ENCODE results near the gene MRPL57.
A peak's percentile ranks its signal among the peaks of the same experiment; 100 is the strongest.
"Not testable (repeated sequence)": the region's sequence is repeated elsewhere in the genome, so short reads cannot be mapped to it uniquely, and the experiment has no call there.

Gene MRPL57

GRCh38 chr13:21176215-21176981 lies at the start of gene MRPL57, which contains the start of gene SKA3:
Gene MRPL57, plus strand, starts transcription at chr13:21176658. Its CDS starts 259 bp downstream, at chr13:21176917.
Gene SKA3, minus strand, starts transcription at chr13:21176552. Its CDS starts 75 bp downstream, at chr13:21176477.
- DNase-seq = peak; percentile 89 to 93 (median 92)

GRCh38 chr13:21130116-21130515 lies 46.3 kb upstream of the MRPL57 start:
- DNase-seq = no peak

DNA sequence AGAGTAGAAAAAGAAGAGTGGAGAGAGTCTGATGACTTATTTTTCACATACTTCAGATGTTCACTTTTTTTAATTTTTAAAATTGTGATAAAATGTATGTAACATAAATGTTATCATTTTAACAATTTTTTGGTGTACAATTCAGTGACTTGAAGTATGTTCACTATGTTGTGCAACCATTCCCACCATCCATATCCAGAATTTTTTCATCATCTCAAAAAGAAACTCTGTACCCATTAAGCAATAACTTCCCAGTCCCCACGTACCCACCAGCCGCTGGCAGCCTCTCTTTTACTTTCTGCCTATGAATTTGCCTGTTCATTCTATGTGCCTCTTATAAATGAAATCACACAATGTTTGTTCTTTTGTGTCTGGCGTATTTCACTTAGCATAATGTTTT lies 43.4 kb upstream of the MRPL57 start:
- no peak for DNase-seq

DNA sequence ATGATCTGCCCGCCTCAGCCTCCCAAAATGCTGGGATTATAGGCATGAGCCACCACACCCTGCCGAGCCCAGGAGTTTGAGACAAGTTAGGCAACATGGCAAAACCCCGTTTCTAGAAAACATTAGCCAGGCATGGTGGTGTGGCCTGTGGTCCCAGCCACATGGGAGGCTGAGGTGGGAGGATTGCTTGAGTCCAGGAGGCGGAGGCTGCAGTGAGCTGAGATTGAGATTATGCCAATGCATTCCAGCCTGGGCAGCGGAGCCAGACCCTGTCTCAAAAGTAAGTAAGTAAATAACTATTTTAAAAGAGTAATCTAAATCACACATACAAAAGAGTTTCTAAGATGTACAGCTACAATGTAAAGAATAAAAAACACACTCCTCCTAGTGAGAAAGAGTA lies 42.0 kb upstream of the MRPL57 start:
- DNase-seq = no peak

DNA sequence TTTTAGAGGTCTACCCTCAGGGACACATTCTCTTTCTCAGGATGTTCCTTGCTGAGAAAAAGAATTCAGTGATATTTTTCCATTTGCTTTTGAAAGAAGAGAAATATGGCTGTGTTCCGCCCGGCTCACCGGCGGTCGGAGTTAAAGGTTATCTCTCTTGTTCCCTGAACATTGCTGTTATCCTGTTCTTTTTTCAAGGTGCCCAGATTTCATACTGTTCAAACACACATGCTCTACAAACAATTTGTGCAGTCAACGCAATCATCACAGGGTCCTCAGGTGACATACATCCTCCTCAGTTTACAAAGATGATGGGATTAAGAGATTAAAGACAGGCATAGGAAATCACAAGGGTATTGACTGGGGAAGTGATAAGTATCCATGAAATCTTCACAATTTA lies 40.6 kb upstream of the MRPL57 start:
- not testable (repeated sequence) for DNase-seq

DNA sequence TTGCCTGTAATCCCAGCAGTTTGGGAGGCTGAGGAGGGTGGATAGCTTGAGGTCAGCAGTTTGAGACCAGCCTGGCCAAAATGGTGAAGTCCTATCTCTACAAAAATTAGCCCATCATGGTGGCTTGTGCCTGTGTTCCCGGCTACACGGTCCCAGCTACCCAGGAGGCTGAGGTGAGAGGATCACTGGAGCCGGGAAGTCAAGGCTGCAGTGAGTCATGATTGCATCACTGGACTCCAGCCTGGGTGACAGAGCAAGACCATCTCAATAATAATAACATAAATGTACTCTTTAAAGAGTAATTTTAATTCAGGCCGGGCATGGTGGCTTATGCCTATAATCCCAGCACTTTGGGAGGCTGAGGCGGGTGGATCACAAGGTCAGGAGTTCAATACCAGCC lies 38.8 kb upstream of the MRPL57 start:
- no peak for DNase-seq

- DNase-seq = no peak
Observed at GRCh38 chr13:21138561-21138960, 37.9 kb upstream of the MRPL57 start.

DNA sequence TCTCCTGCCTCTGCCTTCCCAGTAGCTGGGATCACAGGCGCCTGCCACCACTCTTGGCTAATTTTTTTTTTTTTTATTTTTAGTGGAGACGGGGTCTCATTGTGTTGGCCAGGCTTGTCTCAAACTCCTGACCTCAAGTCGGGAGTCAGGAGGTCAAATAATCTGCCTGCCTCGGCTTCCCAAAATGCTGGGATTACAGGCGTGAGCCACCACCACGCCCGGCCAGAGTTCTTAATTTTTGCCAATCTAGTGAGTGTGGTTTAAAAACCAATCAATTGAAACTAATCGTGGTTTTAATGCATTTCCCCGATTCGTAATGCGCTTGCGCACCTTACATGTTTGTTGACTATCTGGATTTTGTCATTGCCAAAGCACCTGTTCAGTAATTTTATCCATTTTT lies 37.1 kb upstream of the MRPL57 start:
- no peak for DNase-seq

- no peak for DNase-seq
Observed at GRCh38 chr13:21142766-21143165, 33.7 kb upstream of the MRPL57 start.

DNA sequence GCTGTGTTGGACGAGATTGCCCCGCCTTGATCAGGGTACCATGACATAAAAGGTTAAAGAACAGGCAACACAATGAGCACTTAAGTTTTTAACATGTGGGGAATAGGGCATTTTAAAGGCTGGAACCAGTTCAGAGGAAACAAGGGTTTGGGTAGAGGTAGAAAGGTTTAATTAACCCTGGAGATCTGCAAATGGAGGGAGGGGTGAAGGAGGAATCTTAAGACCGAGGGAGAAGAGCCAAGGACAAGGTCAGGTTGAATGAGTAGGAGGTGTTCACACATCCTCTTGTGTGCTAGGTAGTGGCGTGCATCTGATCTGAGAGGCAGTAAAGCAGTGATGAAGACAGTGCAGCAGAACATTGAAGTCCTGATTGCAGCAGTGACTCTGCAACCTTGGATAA lies 28.6 kb upstream of the MRPL57 start:
- DNase-seq = no peak

DNA sequence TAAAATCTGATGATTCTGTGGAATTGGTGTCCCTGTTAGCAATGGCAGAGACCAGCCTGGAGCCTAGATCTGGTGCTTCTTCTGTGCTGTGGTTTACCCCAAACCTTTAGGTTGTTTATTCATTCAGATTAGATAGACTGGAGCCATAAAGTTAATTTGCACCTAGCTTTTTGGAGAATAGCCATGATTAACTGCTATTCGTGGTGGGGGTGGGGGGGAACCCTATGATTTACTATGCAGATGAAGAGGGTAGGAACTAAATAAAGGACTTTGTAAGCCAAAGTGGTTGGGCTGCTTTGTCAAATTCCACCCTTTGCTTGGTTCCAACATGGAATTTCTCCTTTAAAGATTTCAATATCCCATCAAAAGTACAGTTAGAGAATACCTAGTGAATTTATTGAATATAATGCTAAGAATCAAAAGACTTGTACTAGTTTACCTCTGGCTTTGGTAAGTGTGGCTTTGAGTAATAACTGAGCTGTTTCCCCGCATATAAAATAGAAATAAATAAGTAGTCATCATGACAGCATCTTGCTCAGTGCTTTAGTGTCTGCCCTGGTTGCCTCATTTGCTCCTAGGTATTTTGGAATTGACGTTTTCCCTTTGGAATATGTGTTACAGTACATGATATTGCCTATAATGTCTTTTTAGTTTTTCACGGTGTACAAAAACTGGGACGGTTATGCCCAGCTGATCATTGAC lies 27.8 kb upstream of the MRPL57 start:
- DNase-seq = no peak

DNA sequence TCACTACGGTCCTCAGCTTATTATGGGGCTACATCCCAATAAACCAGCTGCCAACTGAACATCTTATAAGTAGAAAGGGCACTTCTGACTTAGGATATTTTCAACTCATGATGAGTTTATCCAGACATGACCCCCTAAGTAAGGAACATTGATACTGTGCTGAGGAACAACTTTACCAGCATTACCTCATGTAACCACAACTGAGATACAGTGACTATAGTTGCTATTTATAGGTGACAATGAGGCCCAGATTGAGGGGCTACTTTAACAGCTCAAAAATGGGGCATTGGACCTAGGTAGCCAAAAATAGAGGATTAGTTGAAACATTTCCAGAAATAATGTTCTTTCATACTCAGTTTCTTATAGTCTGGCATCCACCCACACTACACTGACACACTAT lies 26.9 kb upstream of the MRPL57 start:
- DNase-seq = no peak

GRCh38 chr13:21150013-21150412 lies 26.4 kb upstream of the MRPL57 start:
- no peak for DNase-seq

GRCh38 chr13:21152251-21152899 lies 24.1 kb upstream of the MRPL57 start:
- DNase-seq = no peak

- no peak for DNase-seq
Observed at GRCh38 chr13:21164631-21165030, 11.8 kb upstream of the MRPL57 start.

- not testable (repeated sequence) for DNase-seq
Observed at GRCh38 chr13:21165606-21166005, 10.9 kb upstream of the MRPL57 start.

DNA sequence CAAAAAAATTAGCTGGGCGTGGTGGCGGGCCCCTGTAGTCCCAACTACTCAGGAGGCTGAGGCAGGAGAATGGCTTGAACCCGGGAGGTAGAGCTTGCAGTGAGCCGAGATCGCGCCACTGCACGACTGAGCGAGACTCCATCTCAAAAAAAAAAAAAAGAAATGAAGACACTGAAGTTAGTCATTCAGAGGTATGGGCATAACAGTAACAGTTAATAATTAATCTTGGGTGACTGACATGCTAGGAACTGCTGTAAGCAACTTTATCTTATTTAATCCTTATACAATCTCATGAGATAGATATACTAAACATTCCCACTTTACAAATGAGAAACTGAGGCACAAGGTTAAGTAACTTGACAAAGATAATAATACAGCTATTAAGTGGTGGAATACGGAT lies 5.0 kb upstream of the MRPL57 start:
- no peak for DNase-seq

DNA sequence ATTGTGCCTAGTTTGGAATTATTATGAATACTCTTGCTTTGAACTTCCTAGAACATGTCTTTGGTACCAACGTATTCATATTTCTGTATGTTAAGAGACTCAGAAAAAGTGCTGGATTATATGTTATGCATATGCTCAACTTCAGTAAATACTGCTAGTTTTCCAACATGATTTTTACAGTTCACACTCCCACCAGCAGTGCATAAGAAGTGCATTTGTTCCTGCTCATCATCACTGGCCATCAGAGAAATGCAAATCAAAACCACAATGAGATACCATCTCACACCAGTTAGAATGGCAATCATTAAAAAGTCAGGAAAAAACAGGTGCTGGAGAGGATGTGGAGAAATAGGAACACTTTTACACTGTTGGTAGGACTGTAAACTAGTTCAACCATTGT lies 2.7 kb upstream of the MRPL57 start:
- not testable (repeated sequence) for DNase-seq

GRCh38 chr13:21175656-21176214 lies 723 bp upstream of the MRPL57 start:
- DNase-seq = no peak

DNA sequence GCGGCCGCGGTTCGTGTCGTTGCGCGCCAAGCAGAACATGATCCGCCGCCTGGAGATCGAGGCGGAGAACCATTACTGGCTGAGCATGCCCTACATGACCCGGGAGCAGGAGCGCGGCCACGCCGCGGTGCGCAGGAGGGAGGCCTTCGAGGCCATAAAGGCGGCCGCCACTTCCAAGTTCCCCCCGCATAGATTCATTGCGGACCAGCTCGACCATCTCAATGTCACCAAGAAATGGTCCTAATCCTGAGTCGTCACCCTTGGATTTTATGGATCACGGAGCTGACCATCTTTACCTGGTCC lies 475 bp downstream of the MRPL57 start:
- DNase-seq = no peak

DNA sequence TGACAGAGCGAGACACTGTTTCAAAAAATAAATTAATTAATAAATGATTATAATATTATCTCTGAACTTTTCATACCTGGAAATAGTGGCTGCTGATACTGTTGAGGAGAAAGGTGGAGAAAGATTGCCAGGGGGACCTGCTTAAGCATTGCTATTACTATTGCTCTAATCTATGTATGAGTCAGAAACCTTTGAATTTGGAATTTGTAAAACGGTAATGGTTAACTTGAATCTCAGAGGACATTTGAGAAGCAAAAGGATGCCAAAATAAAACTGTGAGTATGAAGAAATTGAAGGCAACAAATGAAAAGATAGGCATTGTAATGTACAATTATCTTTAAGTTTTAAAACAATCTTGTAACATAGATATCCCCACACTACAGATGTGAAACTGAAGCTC lies 5.2 kb downstream of the MRPL57 start:
- no peak for DNase-seq

GRCh38 chr13:21186410-21186809 lies 10.0 kb downstream of the MRPL57 start:
- not testable (repeated sequence) for DNase-seq

GRCh38 chr13:21194756-21195155 lies 18.3 kb downstream of the MRPL57 start:
- DNase-seq = not testable (repeated sequence)

Measured in stimulated activated naive CD4-positive, alpha-beta T cell (primary cell).